ENCODE data around the gene ZFP1. TPM values are rescaled to one million over a fixed set of nuclear protein-coding genes. Genes with fewer than 3 reads are reported as not detected.

Gene ZFP1
- total and polyA plus RNA-seq, 2 experiments from 2014 or later, result 6.8 to 7.8 TPM

DNA sequence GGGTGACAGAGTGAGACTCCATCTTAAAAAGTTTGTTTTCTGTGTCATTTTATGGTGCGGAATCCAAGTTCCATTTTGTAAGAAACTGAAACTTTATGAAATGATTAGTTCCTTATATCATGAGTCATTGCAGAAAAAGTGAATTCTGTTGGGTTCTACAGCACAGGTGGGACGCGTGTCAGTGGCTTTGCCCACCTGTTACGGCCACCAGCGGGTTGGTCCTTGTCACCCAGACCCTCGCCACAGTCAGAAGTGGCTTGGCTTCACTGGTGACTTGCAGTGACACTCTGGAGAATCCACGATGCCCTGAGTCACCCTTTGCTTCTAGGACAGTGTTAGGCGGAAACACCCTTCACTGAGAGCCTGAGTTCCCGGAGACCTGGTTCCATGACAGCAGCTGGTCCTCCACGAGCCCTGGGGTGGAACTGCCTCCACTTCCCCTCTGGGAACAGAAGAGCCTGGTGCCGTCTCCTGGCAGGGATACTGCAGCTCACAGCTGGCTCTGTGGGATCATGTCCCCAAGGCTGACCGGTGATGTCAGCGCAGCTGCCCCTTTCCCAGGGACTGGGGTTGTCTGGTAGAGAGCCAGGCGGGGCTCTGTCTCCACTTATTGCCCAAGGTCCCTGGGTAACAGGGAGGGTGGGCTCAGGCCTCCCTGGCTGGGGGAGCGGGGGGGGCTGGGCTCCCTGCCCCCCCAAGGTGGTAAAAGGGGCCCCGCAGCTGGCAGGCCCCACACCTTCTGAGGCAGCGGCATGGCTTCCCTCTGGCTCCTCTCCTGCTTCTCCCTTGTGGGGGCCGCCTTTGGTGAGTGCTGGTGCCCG, 70.1 kb downstream of the ZFP1 start, which contains the start of gene CTRB1:
TSS of gene CTRB1 (plus strand) at position 733 of the 821 bp plus-strand sequence. CDS start at position 753, 20 bp downstream.
- in situ Hi-C loops (cut with MboI), result loop anchor here (10.0 to 25.0 kb wide), 3 partner anchors 186 to 544 kb away; partner anchors contain the start of gene ADAT1
- Histone ChIP-seq H4K20me1 (ENCODE audit: insufficient read depth) (no peaks in the 10 kb centered on the region), H3K4me2 (ENCODE audit: unreplicated experiment) (no peak within 1 kb of the TSS), H3K9ac (no peak within 1 kb of the TSS), H3K36me3 (ENCODE audit: low read depth) (no peaks in the 10 kb centered on the region), H3K9me2 (ENCODE audit: insufficient read depth) (no peaks in the 10 kb centered on the region), H2AFZ (no peak within 1 kb of the TSS), H3K79me2 (ENCODE audit: insufficient read depth) (no peaks in the 10 kb centered on the region), H3K27me3 (replicated peaks; ENCODE audit: insufficient read depth) (no peaks in the 10 kb centered on the region), H3K9me3 (ENCODE audit: low read depth) (no peaks in the 10 kb centered on the region), H3K27ac (no peak within 1 kb of the TSS), H3K4me3 (no peak within 1 kb of the TSS), H3K4me1 (ENCODE audit: insufficient read depth) (no peaks in the 10 kb centered on the region), H3F3A (ENCODE audit: insufficient read depth) (no peaks in the 10 kb centered on the region)
- no peak for DNase-seq
- WGBS, 2 experiments (ENCODE audit: low coverage in 1 of 2, low lambda C conversion rate in 2 of 2, missing lambda C conversion rate in 2 of 2), result 74 to 77% methylated on average over 17 to 19 of the region's 19 CpGs
- no peak for TF ChIP-seq EZH2 (IDR thresholded peaks at IDR 0.05; ENCODE audit: insufficient read depth, poor library complexity, severe bottlenecking)

- in situ Hi-C loops (cut with MboI), result loop anchor here (10.0 to 25.0 kb wide), 3 partner anchors 186 to 543 kb away; partner anchors contain the start of gene ADAT1
- no peak overlapping the region for H3K27ac ChIP-seq
- H3K27me3 ChIP-seq (replicated peaks; ENCODE audit: insufficient read depth), result no peaks in the 10 kb centered on the region
- H3K9me3 ChIP-seq (ENCODE audit: low read depth), result no peaks in the 10 kb centered on the region
- H3K9ac ChIP-seq, result no peak overlapping the region
- TF ChIP-seq EZH2 (IDR thresholded peaks at IDR 0.05; ENCODE audit: insufficient read depth, poor library complexity, severe bottlenecking) (no peak), EZH2phosphoT487 (IDR thresholded peaks at IDR 0.05; ENCODE audit: insufficient read depth, low read depth) (no peak)
- no peak overlapping the region for H2AFZ ChIP-seq
- H4K20me1 ChIP-seq (ENCODE audit: insufficient read depth), result no peaks in the 10 kb centered on the region
- no peaks in the 10 kb centered on the region for H3K79me2 ChIP-seq (ENCODE audit: insufficient read depth)
- DNase-seq, result no peak
- no peak overlapping the region for H3K4me3 ChIP-seq
- H3K4me2 ChIP-seq (ENCODE audit: unreplicated experiment), result no peak overlapping the region
- no peaks in the 10 kb centered on the region for H3F3A ChIP-seq (ENCODE audit: insufficient read depth)
- 70 to 89% methylated on average over 4 of the region's 4 CpGs for WGBS, 2 experiments (ENCODE audit: low coverage in 1 of 2, low lambda C conversion rate in 2 of 2, missing lambda C conversion rate in 2 of 2)
- no peaks in the 10 kb centered on the region for H3K4me1 ChIP-seq (ENCODE audit: insufficient read depth)
- no peaks in the 10 kb centered on the region for H3K9me2 ChIP-seq (ENCODE audit: insufficient read depth)
- no peaks in the 10 kb centered on the region for H3K36me3 ChIP-seq (ENCODE audit: low read depth)
Measured at GRCh38 chr16:75219088-75219487, 70.8 kb downstream of the ZFP1 start.

GRCh38 chr16:75219838-75220237, 71.5 kb downstream of the ZFP1 start:
- no peak overlapping the region for H3K4me2 ChIP-seq (ENCODE audit: unreplicated experiment)
- 83 to 86% methylated on average over 5 of the region's 5 CpGs for WGBS, 2 experiments (ENCODE audit: low coverage in 1 of 2, low lambda C conversion rate in 2 of 2, missing lambda C conversion rate in 2 of 2)
- in situ Hi-C loops (cut with MboI), result loop anchor here (10.0 to 25.0 kb wide), 3 partner anchors 185 to 542 kb away; partner anchors contain the start of gene ADAT1

More at GRCh38 chr16:75219838-75220237, 71.5 kb downstream of the ZFP1 start:
- no peak overlapping the region for H3K9ac ChIP-seq
- H3K36me3 ChIP-seq (ENCODE audit: low read depth), result no peaks in the 10 kb centered on the region
- no peaks in the 10 kb centered on the region for H3K9me3 ChIP-seq (ENCODE audit: low read depth)
- no peak overlapping the region for H3K4me3 ChIP-seq
- H3K27me3 ChIP-seq (replicated peaks; ENCODE audit: insufficient read depth), result no peaks in the 10 kb centered on the region
- no peak for DNase-seq
- TF ChIP-seq EZH2 (IDR thresholded peaks at IDR 0.05; ENCODE audit: insufficient read depth, poor library complexity, severe bottlenecking) (no peak), EZH2phosphoT487 (IDR thresholded peaks at IDR 0.05; ENCODE audit: insufficient read depth, low read depth) (no peak)
- no peaks in the 10 kb centered on the region for H3K79me2 ChIP-seq (ENCODE audit: insufficient read depth)
- H3K4me1 ChIP-seq (ENCODE audit: insufficient read depth), result no peaks in the 10 kb centered on the region
- no peak overlapping the region for H2AFZ ChIP-seq
- H3K27ac ChIP-seq, result no peak overlapping the region
- no peaks in the 10 kb centered on the region for H4K20me1 ChIP-seq (ENCODE audit: insufficient read depth)
- H3F3A ChIP-seq (ENCODE audit: insufficient read depth), result no peaks in the 10 kb centered on the region
- H3K9me2 ChIP-seq (ENCODE audit: insufficient read depth), result no peaks in the 10 kb centered on the region

Other genes with a start within 250 kb of the ZFP1 start
- 7.5 and 8.3 TPM in 2 replicates for gene WDR59, start 163.4 kb upstream of the ZFP1 start, total RNA-seq (2014; rRNA removed; shearing (Covaris generic))
- 11.4 and 15.2 TPM in 2 replicates for gene WDR59, start 163.4 kb upstream of the ZFP1 start, polyA plus RNA-seq (2016; fragmentation: Nextera tagmentation; extraction: Ambion mirVana)
- gene ZNRF1, start 149.5 kb upstream of the ZFP1 start, total RNA-seq (2014; rRNA removed; shearing (Covaris generic)), result 10.4 and 17.2 TPM in 2 replicates
- 7.1 and 7.6 TPM in 2 replicates for gene ZNRF1, start 149.5 kb upstream of the ZFP1 start, polyA plus RNA-seq (2016; fragmentation: Nextera tagmentation; extraction: Ambion mirVana)
- gene LDHD, start 31.7 kb upstream of the ZFP1 start, total RNA-seq (2014; rRNA removed; shearing (Covaris generic)), result 0.38 and 0.65 TPM in 2 replicates
- 0.81 and 1.1 TPM in 2 replicates for gene LDHD, start 31.7 kb upstream of the ZFP1 start, polyA plus RNA-seq (2016; fragmentation: Nextera tagmentation; extraction: Ambion mirVana)
- gene CTRB2, start 58.6 kb downstream of the ZFP1 start, total RNA-seq (2014; rRNA removed; shearing (Covaris generic)), result not detected in 2 replicates
- not detected in 2 replicates for gene CTRB2, start 58.6 kb downstream of the ZFP1 start, polyA plus RNA-seq (2016; fragmentation: Nextera tagmentation; extraction: Ambion mirVana)
- not detected in 2 replicates for gene CTRB1, start 70.5 kb downstream of the ZFP1 start, total RNA-seq (2014; rRNA removed; shearing (Covaris generic))
- not detected in 2 replicates for gene CTRB1, start 70.5 kb downstream of the ZFP1 start, polyA plus RNA-seq (2016; fragmentation: Nextera tagmentation; extraction: Ambion mirVana)
- gene BCAR1, start 103.1 kb downstream of the ZFP1 start, total RNA-seq (2014; rRNA removed; shearing (Covaris generic)), result 84.0 and 87.0 TPM in 2 replicates
- gene BCAR1, start 103.1 kb downstream of the ZFP1 start, polyA plus RNA-seq (2016; fragmentation: Nextera tagmentation; extraction: Ambion mirVana), result 52.9 and 56.1 TPM in 2 replicates